ENCODE measurements around the gene PDE1A.

DNA sequence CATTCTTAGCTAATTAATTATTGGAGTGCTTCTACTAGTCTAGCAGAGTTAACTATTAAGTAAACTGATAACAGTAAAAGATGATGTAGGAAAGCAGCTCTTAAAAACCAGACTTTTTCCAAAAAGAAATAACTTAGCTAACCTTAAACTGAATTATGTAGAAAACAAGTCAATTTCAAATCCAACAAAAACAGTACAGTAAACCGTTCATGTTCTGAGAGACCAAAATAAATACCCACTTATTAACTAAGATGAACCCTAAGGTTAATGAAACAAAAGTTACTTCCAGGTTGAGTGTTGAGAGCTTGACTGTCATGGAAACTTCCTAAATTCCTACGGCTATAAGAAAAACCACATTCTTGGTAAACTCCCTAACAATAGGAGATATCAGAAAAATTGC, 260.0 kb downstream of the PDE1A start:
- no peak for TF ChIP-seq POLR2A (IDR thresholded peaks at IDR 0.05; ENCODE audit: low read length)
- TF ChIP-seq, protein P1, sequence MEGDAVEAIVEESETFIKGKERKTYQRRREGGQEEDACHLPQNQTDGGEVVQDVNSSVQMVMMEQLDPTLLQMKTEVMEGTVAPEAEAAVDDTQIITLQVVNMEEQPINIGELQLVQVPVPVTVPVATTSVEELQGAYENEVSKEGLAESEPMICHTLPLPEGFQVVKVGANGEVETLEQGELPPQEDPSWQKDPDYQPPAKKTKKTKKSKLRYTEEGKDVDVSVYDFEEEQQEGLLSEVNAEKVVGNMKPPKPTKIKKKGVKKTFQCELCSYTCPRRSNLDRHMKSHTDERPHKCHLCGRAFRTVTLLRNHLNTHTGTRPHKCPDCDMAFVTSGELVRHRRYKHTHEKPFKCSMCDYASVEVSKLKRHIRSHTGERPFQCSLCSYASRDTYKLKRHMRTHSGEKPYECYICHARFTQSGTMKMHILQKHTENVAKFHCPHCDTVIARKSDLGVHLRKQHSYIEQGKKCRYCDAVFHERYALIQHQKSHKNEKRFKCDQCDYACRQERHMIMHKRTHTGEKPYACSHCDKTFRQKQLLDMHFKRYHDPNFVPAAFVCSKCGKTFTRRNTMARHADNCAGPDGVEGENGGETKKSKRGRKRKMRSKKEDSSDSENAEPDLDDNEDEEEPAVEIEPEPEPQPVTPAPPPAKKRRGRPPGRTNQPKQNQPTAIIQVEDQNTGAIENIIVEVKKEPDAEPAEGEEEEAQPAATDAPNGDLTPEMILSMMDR (IDR thresholded peaks at IDR 0.05), result no peak
- TF ChIP-seq, protein P2, sequence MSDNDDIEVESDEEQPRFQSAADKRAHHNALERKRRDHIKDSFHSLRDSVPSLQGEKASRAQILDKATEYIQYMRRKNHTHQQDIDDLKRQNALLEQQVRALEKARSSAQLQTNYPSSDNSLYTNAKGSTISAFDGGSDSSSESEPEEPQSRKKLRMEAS (IDR thresholded peaks at IDR 0.05), result no peak
- TF ChIP-seq CEBPB (IDR thresholded peaks at IDR 0.05), result no peak
- TF ChIP-seq NPAS2 (CRISPR knock-in tag; IDR thresholded peaks at IDR 0.05; ENCODE audit: borderline replicate concordance), result no peak
- TF ChIP-seq MYC (IDR thresholded peaks at IDR 0.05; ENCODE audit: borderline replicate concordance, low read length), result no peak

All from A549 (cell line).